GM12878 (cell line): ENCODE measurements around the gene IBA57. TPM values are rescaled to one million over a fixed set of nuclear protein-coding genes. Genes with fewer than 3 reads are reported as not detected.
"Not testable (repeated sequence)": the region's sequence is repeated elsewhere in the genome, so short reads cannot be mapped to it uniquely, and the experiment has no call there.

Experiments used
- ATAC-seq: fragments of 200-7000 bp; cut with Tn5 transposase; 3 replicates; pipeline ENCODE4 v1.9.1; 2020; ENCODE audit warnings: mild to moderate bottlenecking, moderate library complexity
- BruUV-seq: library from RNA; stranded (reverse); fragments of 400-500 nt; replicated peaks from 2 replicates; lab custom pipeline; 2021; lab: Mats Ljungman, UMichigan
- CTCF ChIA-PET: fragments of 300-600 bp; sonication (Branson Sonifier 250); formaldehyde crosslinking; extraction: SDS; loops from one replicate; lab custom pipeline; 2021; ENCODE audit warnings: inconsistent platforms; lab: Yijun Ruan, JAX
- POLR2A ChIA-PET: fragments of 350-600 bp; formaldehyde crosslinking; extraction: SDS; loops from one replicate; lab custom pipeline; 2021; ENCODE audit warnings: inconsistent platforms; lab: Charles Lee
- RAD21 ChIA-PET: fragments of 300-600 bp; sonication (Branson Sonifier 250); formaldehyde crosslinking; loops from one replicate; lab custom pipeline; 2023; ENCODE audit warnings: antibody characterized with exemption; ENCODE audit not compliant: unreplicated experiment; lab: Charles Lee
- SMC1A ChIA-PET: fragments of 300-600 bp; sonication (Branson Sonifier 250); formaldehyde crosslinking; loops from one replicate; lab custom pipeline; 2023; ENCODE audit not compliant: unreplicated experiment, uncharacterized antibody; lab: Charles Lee
- DNase-seq: peaks from one replicate; pipeline ENCODE4 v3.0.0-alpha.2; 2011; ENCODE audit warnings: low read depth, low spot score
- FAIRE-seq: peaks from 3 replicates; lab custom pipeline; 2011; peaks lifted over from hg19 to GRCh38; lab: Jason Lieb, UNC
- H2AFZ ChIP-seq: 2 replicates; pipeline ENCODE4 v1.6.0; 2011; ENCODE audit warnings: low read depth, low read length, control low read depth; ENCODE audit not compliant: control insufficient read depth
- H3K27ac ChIP-seq: 2 replicates; pipeline ENCODE4 v1.5.1; 2011; ENCODE audit warnings: control low read depth; ENCODE audit not compliant: control insufficient read depth, insufficient read depth
- H3K27me3 ChIP-seq, 2 experiments: replicated peaks in 1 of 2; 2 replicates each; pipeline versions ENCODE4 v1.6.0 to v1.6.1; 2011; ENCODE audit warnings: low read length in 1 of 2; ENCODE audit not compliant: control insufficient read depth in 2 of 2, insufficient read depth in 2 of 2
- H3K36me3 ChIP-seq, 2 experiments: 2 replicates each; pipeline ENCODE4 v1.5.1; 2011; ENCODE audit warnings: low read length in 1 of 2; ENCODE audit not compliant: control insufficient read depth in 2 of 2, insufficient read depth in 2 of 2
- H3K4me1 ChIP-seq: 2 replicates; pipeline ENCODE4 v1.6.1; 2011; ENCODE audit warnings: mild to moderate bottlenecking, low read length, moderate library complexity, mixed read lengths; ENCODE audit not compliant: control insufficient read depth, insufficient read depth
- H3K4me2 ChIP-seq: 2 replicates; pipeline ENCODE4 v1.6.0; 2011; ENCODE audit warnings: control low read depth; ENCODE audit not compliant: control insufficient read depth, insufficient read depth
- H3K4me3 ChIP-seq: fragments of 200-600 bp; sonication (generic); 2 replicates; pipeline ENCODE4 v1.5.1; 2016
- H3K79me2 ChIP-seq: 2 replicates; pipeline ENCODE4 v1.6.0; 2011; ENCODE audit warnings: low read length; ENCODE audit not compliant: control insufficient read depth, insufficient read depth
- H3K9ac ChIP-seq: 2 replicates; pipeline ENCODE4 v1.8.0; 2011; ENCODE audit warnings: low read length, control low read depth, mixed read lengths; ENCODE audit not compliant: control insufficient read depth, insufficient read depth
- H3K9me3 ChIP-seq: replicated peaks from 3 replicates; pipeline ENCODE4 v1.5.1; 2011; ENCODE audit warnings: mild to moderate bottlenecking, low read length; ENCODE audit not compliant: control insufficient read depth, insufficient read depth
- H4K20me1 ChIP-seq: 2 replicates; pipeline ENCODE4 v1.6.0; 2011; ENCODE audit not compliant: control insufficient read depth, insufficient read depth
- CEBPB ChIP-seq, 2 experiments: fragments of 150-350 bp in 1 of 2; IDR thresholded peaks; 2 replicates each; pipeline ENCODE4 v1.6.1; 2012 to 2014; ENCODE audit warnings: low read depth in 2 of 2, low read length in 2 of 2, borderline replicate concordance in 1 of 2, inconsistent platforms in 1 of 2
- CEBPZ ChIP-seq: fragments of 150-350 bp; IDR thresholded peaks from 2 replicates; pipeline ENCODE4 v1.6.1; 2016; ENCODE audit warnings: low read depth, low read length
- KDM1A ChIP-seq: fragments of 200-600 bp; sonication (generic); IDR thresholded peaks from 2 replicates; pipeline ENCODE4 v1.6.1; 2016; ENCODE audit warnings: borderline replicate concordance
- NR2C1 ChIP-seq: fragments of 450-650 bp; IDR thresholded peaks from 2 replicates; pipeline ENCODE4 v1.6.1; 2017; ENCODE audit warnings: antibody characterized with exemption, mild to moderate bottlenecking, moderate library complexity
- WGBS: methylation state at CpG from one replicate; pipeline ENCODE4 v1.1.6; 2016; ENCODE audit warnings: low lambda C conversion rate; ENCODE audit not compliant: insufficient replicate concordance, insufficient coverage; ENCODE audit errors: missing lambda C conversion rate; 5-methylcytosine and 5-hydroxymethylcytosine counted together
- in situ Hi-C: fragments of 300-500 bp; cut with MboI; formaldehyde crosslinking; loops from 9 replicates; pipeline ENCODE4 v1.14.3; 2018; ENCODE audit warnings: mixed read lengths
- intact Hi-C: fragments of 100-400 bp; cut with micrococcal nuclease; formaldehyde crosslinking; loops from one replicate; pipeline ENCODE4 v1.14.2; 2022; ENCODE audit not compliant: unreplicated experiment
- polyA plus RNA-seq, 11 experiments: library from polyadenylated mRNA; depleted of rRNA in 4 of 11; unstranded in 6 of 11; stranded (reverse) in 5 of 11; fragments of >200 nt; fragmentation: Nextera tagmentation in 4 of 11; fragmentation: Illumina TruSeq in 1 of 11; extraction: Ambion mirVana in 4 of 11; extraction: Trizol in 1 of 11; gene quantifications; 1 replicate in 1 of 11; 2 replicates in 10 of 11; pipeline versions ENCODE4 v1.2.1 to v1.2.3, GENCODE V29; 2011 to 2016; ENCODE audit warnings: inconsistent platforms in 2 of 11, missing spikeins in 2 of 11, low read depth in 1 of 11
- total RNA-seq, 4 experiments: library from RNA; depleted of rRNA in 3 of 4; stranded (reverse); fragments of >200 nt in 3 of 4; fragmentation: Illumina TruSeq in 1 of 4; extraction: Trizol in 1 of 4; gene quantifications; 2 replicates each; pipeline versions ENCODE4 v1.2.1 to v1.2.3, GENCODE V29; 2013 to 2021

IBA57 gene
- total and polyA plus RNA-seq, 10 of the 15 experiments (the other 5 are each of a cell fraction or from before 2014, with no cell fraction given) = 0.51 to 8.6 (median 3.7) TPM

- Histone ChIP-seq H3K79me2 (no peaks in the 10 kb centered on the region), H3K4me1 (no peaks in the 10 kb centered on the region), H4K20me1 (no peaks in the 10 kb centered on the region), H3K36me3 (no peaks in the 10 kb centered on the region), H2AFZ (no peak overlapping the region), H3K27ac (no peak overlapping the region), H3K4me3 (no peak overlapping the region), H3K4me2 (no peak overlapping the region), H3K27me3 (no peaks in the 10 kb centered on the region), H3K9ac (no peak overlapping the region), H3K9me3 (no peaks in the 10 kb centered on the region)
- no peak for FAIRE-seq
- intact Hi-C loops (no loop called here), in situ Hi-C loops (no loop called here)
- no peak for DNase-seq
- TF ChIP-seq CEBPZ = no peak
- no peak for TF ChIP-seq CEBPB (IDR thresholded peaks at IDR 0.05; ENCODE audit: borderline replicate concordance in 1 of 2, low read depth in 2 of 2, low read length in 2 of 2)
- TF ChIP-seq NR2C1 = no peak
- no peak for ATAC-seq
- CTCF ChIA-PET = no interaction called here
- 58% methylated on average over 7 of the region's 7 CpGs for WGBS
- SMC1A ChIA-PET = no interaction called here
- BruUV-seq = no TSS peak
- RAD21 ChIA-PET = no interaction called here
- POLR2A ChIA-PET = no interaction called here
These were observed 18.5 kb downstream of the IBA57 start for GRCh38 chr1:228184152-228184551.

GRCh38 chr1:228185641-228185965 lies 20.0 kb downstream of the IBA57 start:
- no peak overlapping the region for H3K27ac ChIP-seq
- BruUV-seq = no TSS peak
- FAIRE-seq = no peak
- in situ Hi-C loops = no loop called here
- POLR2A ChIA-PET = no interaction called here
- TF ChIP-seq KDM1A = no peak
- TF ChIP-seq, all 136 proteins: peak for 0
- no peaks in the 10 kb centered on the region for H4K20me1 ChIP-seq
- SMC1A ChIA-PET = interaction anchor here (0.6 kb wide), 1 partner anchor 272 kb away, joined by 3 read pairs; no protein-coding TSS in a partner anchor
- RAD21 ChIA-PET = no interaction called here
- WGBS = 53% methylated on average over 11 of the region's 11 CpGs
- H3K4me3 ChIP-seq = no peak overlapping the region
- ATAC-seq (no peak), DNase-seq (no peak)
- no peaks in the 10 kb centered on the region for H3K4me1 ChIP-seq
- no peak overlapping the region for H3K4me2 ChIP-seq
- H3K9ac ChIP-seq = no peak overlapping the region
- H2AFZ ChIP-seq = no peak overlapping the region
- intact Hi-C loops = no loop called here
- no peaks in the 10 kb centered on the region for H3K79me2 ChIP-seq
- H3K9me3 ChIP-seq = no peaks in the 10 kb centered on the region
- H3K27me3 ChIP-seq = no peaks in the 10 kb centered on the region
- CTCF ChIA-PET = no interaction called here
- H3K36me3 ChIP-seq = no peaks in the 10 kb centered on the region

GRCh38 chr1:228188249-228188648 lies 22.6 kb downstream of the IBA57 start:
- FAIRE-seq, POLR2A ChIA-PET, H3K27me3 ChIP-seq, H3K4me3 ChIP-seq, in situ Hi-C loops, H3K9me3 ChIP-seq, H3K4me2 ChIP-seq, ATAC-seq, H3K79me2 ChIP-seq, RAD21 ChIA-PET, BruUV-seq, H3K36me3 ChIP-seq, H3K4me1 ChIP-seq, H4K20me1 ChIP-seq, intact Hi-C loops, H3K9ac ChIP-seq, H2AFZ ChIP-seq, H3K27ac ChIP-seq, DNase-seq: not testable (repeated sequence)
- 0% methylated on average over 2 of the region's 2 CpGs for WGBS
- ChIA-PET CTCF (interaction anchor here (1.1 kb wide), 1 partner anchor 11 kb away, joined by 3 read pairs; no protein-coding TSS in a partner anchor), SMC1A (interaction anchor here (1.0 kb wide), 1 partner anchor 15 kb away, joined by 3 read pairs; no protein-coding TSS in a partner anchor)
